Measurements from ENCODE around the gene ZKSCAN1.

Gene ZKSCAN1

DNA sequence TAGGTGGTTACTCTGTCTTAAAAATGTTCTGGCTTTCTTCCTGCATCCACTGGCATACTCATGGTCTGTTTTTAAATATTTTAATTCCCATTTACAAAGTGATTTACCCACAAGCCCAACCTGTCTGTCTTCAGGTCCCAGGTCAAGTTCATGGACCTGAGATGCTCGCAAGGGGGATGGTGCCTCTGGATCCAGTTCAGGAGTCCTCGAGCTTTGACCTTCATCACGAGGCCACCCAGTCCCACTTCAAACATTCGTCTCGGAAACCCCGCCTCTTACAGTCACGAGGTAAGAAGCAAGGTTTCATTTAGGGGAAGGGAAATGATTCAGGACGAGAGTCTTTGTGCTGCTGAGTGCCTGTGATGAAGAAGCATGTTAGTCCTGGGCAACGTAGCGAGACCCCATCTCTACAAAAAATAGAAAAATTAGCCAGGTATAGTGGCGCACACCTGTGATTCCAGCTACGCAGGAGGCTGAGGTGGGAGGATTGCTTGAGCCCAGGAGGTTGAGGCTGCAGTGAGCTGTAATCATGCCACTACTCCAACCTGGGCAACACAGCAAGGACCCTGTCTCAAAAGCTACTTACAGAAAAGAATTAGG lies 8.7 kb downstream of the ZKSCAN1 start:
- H3K9me3 ChIP-seq = no peaks in the 10 kb centered on the region
- H3K27ac ChIP-seq = no peak overlapping the region
- no peaks in the 10 kb centered on the region for H3K27me3 ChIP-seq
- H3K4me1 ChIP-seq (ENCODE audit: control insufficient read depth in 1 of 2, insufficient read depth in 1 of 2, low read depth in 1 of 2, low read length in 1 of 2) = peaks cover 4 to 25% of the 10 kb centered on the region in 2 experiments
- no peak overlapping the region for H3K4me3 ChIP-seq (ENCODE audit: low read depth in 1 of 2, low read length in 1 of 2)
- peaks cover 55% of the 10 kb centered on the region for H3K36me3 ChIP-seq
- no peak for TF ChIP-seq CTCF (IDR thresholded peaks at IDR 0.05)

- no peak for TF ChIP-seq CTCF (IDR thresholded peaks at IDR 0.05)
- Histone ChIP-seq H3K4me3 (ENCODE audit: low read depth in 1 of 2, low read length in 1 of 2) (no peak overlapping the region), H3K36me3 (peaks cover 81% of the 10 kb centered on the region), H3K9me3 (no peaks in the 10 kb centered on the region), H3K27ac (no peak overlapping the region), H3K27me3 (no peaks in the 10 kb centered on the region), H3K4me1 (ENCODE audit: control insufficient read depth in 1 of 2, insufficient read depth in 1 of 2, low read depth in 1 of 2, low read length in 1 of 2) (peaks cover 0 to 12% of the 10 kb centered on the region in 2 experiments)
Observed at GRCh38 chr7:100027197-100027596, 11.8 kb downstream of the ZKSCAN1 start.

DNA sequence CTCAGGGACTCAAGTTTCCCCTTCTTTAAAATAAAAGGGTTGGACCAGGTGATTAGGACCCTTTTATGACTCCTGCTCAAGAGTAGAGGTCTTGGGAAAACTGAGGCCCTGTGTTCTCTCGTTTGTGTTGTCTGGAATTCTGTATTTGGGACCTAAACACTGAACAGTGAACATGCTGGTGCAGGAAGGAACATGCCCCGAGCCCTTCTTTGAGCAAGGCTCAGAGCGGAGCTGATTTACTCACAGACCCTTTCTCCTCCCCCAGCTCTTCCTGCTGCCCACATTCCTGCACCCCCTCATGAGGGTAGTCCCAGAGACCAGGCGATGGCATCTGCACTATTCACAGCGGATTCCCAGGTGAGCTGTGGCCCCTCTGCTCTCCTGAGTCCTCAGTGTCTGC lies 14.2 kb downstream of the ZKSCAN1 start:
- no peak for TF ChIP-seq CTCF (IDR thresholded peaks at IDR 0.05)
- Histone ChIP-seq H3K4me3 (ENCODE audit: low read depth in 1 of 2, low read length in 1 of 2) (no peak overlapping the region), H3K27me3 (no peaks in the 10 kb centered on the region), H3K27ac (no peak overlapping the region), H3K36me3 (peaks cover 88% of the 10 kb centered on the region), H3K4me1 (ENCODE audit: control insufficient read depth in 1 of 2, insufficient read depth in 1 of 2, low read depth in 1 of 2, low read length in 1 of 2) (no peaks in the 10 kb centered on the region), H3K9me3 (no peaks in the 10 kb centered on the region)

- TF ChIP-seq CTCF (IDR thresholded peaks at IDR 0.05) = no peak
- Histone ChIP-seq H3K9me3 (no peaks in the 10 kb centered on the region), H3K27ac (no peak overlapping the region), H3K36me3 (peaks cover 78% of the 10 kb centered on the region), H3K27me3 (no peaks in the 10 kb centered on the region), H3K4me3 (ENCODE audit: low read depth in 1 of 2, low read length in 1 of 2) (no peak overlapping the region), H3K4me1 (ENCODE audit: control insufficient read depth in 1 of 2, insufficient read depth in 1 of 2, low read depth in 1 of 2, low read length in 1 of 2) (peaks cover 0 to 6% of the 10 kb centered on the region in 2 experiments)
Observed at GRCh38 chr7:100033526-100033925, 18.1 kb downstream of the ZKSCAN1 start.

DNA sequence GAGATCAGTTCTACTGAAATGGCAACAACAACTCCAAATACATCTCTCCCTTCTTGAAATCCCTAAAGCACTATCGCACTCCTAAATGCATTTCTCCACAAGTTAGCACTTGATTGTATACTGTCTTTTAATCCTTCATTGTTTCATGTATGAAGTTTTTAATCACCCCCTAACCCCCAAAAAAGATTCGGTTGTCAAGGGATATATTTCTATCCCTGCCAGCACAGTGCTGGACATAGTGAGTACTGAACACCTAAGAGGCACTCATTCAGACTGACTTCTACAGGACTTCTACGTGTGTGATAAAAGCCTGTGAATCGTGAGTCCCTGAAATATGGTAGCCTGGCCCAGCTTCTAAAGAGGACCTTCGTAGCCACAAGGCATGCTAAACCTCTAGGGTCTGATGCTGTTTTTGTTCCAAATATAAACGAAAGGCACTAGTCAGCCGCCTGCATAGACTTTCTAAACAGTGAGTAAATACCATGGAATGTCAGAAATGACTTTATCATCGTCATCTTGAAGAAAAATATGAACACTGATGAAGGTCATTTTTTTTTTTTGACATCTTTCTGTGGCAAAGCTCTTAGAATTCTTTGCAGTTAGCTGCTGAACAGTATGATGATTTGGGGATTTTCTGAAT lies 19.6 kb downstream of the ZKSCAN1 start:
- Histone ChIP-seq H3K4me1 (ENCODE audit: control insufficient read depth in 1 of 2, insufficient read depth in 1 of 2, low read depth in 1 of 2, low read length in 1 of 2) (peaks cover 0 to 6% of the 10 kb centered on the region in 2 experiments), H3K9me3 (no peaks in the 10 kb centered on the region), H3K27ac (no peak overlapping the region), H3K4me3 (ENCODE audit: low read depth in 1 of 2, low read length in 1 of 2) (no peak overlapping the region), H3K27me3 (no peaks in the 10 kb centered on the region), H3K36me3 (peaks cover 72% of the 10 kb centered on the region)
- no peak for TF ChIP-seq CTCF (IDR thresholded peaks at IDR 0.05)
